Common myeloid progenitor, CD34-positive (primary cell): ENCODE measurements around the gene TEX29.

Experiments
- CTCF ChIA-PET: fragments of 350-600 bp; sonication (Branson Sonifier 250); formaldehyde crosslinking; loops from one replicate; lab custom pipeline; 2021; ENCODE audit warnings: antibody characterized with exemption; lab: Charles Lee
- POLR2A ChIA-PET: fragments of 350-600 bp; sonication (Branson Sonifier 250); formaldehyde crosslinking; loops from one replicate; lab custom pipeline; 2021; ENCODE audit warnings: antibody characterized with exemption; lab: Charles Lee
- DNase-seq, 3 donors: peaks; one replicate each; pipeline versions ENCODE4 v3.0.0 to v3.0.0-alpha.2; 2013
- H3K27ac ChIP-seq, 2 experiments: 1 replicate in 1 of 2; 2 replicates in 1 of 2; pipeline ENCODE4 v1.7.0; 2013; ENCODE audit warnings: inconsistent platforms in 2 of 2, low read length in 2 of 2, mild to moderate bottlenecking in 2 of 2, low read depth in 1 of 2, moderate library complexity in 1 of 2; ENCODE audit not compliant: severe bottlenecking in 2 of 2, insufficient read depth in 1 of 2, poor library complexity in 1 of 2
- H3K27me3 ChIP-seq, 5 experiments: replicated peaks in 2 of 5; 1 replicate in 3 of 5; 2 replicates in 2 of 5; pipeline versions ENCODE4 v1.6.1 to v1.7.0; 2013; ENCODE audit warnings: low read length in 4 of 5, mild to moderate bottlenecking in 2 of 5, moderate library complexity in 2 of 5, inconsistent platforms in 1 of 5; ENCODE audit not compliant: insufficient read depth in 5 of 5, control insufficient read depth in 4 of 5
- H3K36me3 ChIP-seq, 4 experiments: 1 replicate in 2 of 4; 2 replicates in 2 of 4; pipeline versions ENCODE4 v1.6.1 to v1.7.0; 2013; ENCODE audit warnings: low read length in 3 of 4, control low read depth in 1 of 4, mild to moderate bottlenecking in 1 of 4; ENCODE audit not compliant: control insufficient read depth in 4 of 4, insufficient read depth in 4 of 4
- H3K4me1 ChIP-seq, 4 experiments: 1 replicate in 3 of 4; 2 replicates in 1 of 4; pipeline versions ENCODE4 v1.6.1 to v1.7.1; 2013; ENCODE audit warnings: low read length in 3 of 4, mild to moderate bottlenecking in 3 of 4, control low read depth in 1 of 4, inconsistent platforms in 1 of 4, moderate library complexity in 1 of 4; ENCODE audit not compliant: control insufficient read depth in 4 of 4, insufficient read depth in 4 of 4; ENCODE audit errors: control extremely low read depth in 1 of 4
- H3K4me3 ChIP-seq, 7 experiments: 1 replicate in 4 of 7; 2 replicates in 3 of 7; pipeline versions ENCODE4 v1.5.1 to v1.7.0; 2013; ENCODE audit warnings: mild to moderate bottlenecking in 7 of 7, low read length in 6 of 7, moderate library complexity in 6 of 7, inconsistent platforms in 2 of 7, low read depth in 2 of 7, control low read depth in 1 of 7; ENCODE audit not compliant: insufficient read depth in 4 of 7, control insufficient read depth in 1 of 7; ENCODE audit errors: extremely low read depth in 1 of 7
- H3K9me3 ChIP-seq, 5 experiments: 1 replicate in 4 of 5; 2 replicates in 1 of 5; pipeline versions ENCODE4 v1.6.1 to v1.7.1; 2013; ENCODE audit warnings: low read length in 4 of 5, mild to moderate bottlenecking in 2 of 5, inconsistent platforms in 1 of 5, low read depth in 1 of 5, moderate library complexity in 1 of 5; ENCODE audit not compliant: control insufficient read depth in 4 of 5, insufficient read depth in 2 of 5; ENCODE audit errors: control extremely low read depth in 1 of 5
- WGBS: methylation state at CpG from one replicate; pipeline ENCODE4 v1.1.5; 2013; ENCODE audit not compliant: insufficient coverage; 5-methylcytosine and 5-hydroxymethylcytosine counted together

TEX29 gene

GRCh38 chr13:111385183-111385857, 64.9 kb downstream of the TEX29 start:
- DNase-seq, result peak in 1 of 3 donors; percentile 11
- Histone ChIP-seq H3K4me1 (peaks cover 0 to 18% (median 4%) of the 10 kb centered on the region in 4 experiments), H3K9me3 (peaks cover under 1 to 3% (median 2%) of the 10 kb centered on the region in 5 experiments), H3K27me3 (peaks cover 0 to 2% (median 0%) of the 10 kb centered on the region in 5 experiments), H3K36me3 (no peaks in the 10 kb centered on the region), H3K4me3 (no peak overlapping the region), H3K27ac (no peak overlapping the region)
- WGBS, result 19% methylated on average over 4 of the region's 6 CpGs
- ChIA-PET CTCF (no interaction called here), POLR2A (interaction anchor here (0.7 kb wide), 1 partner anchor 201 kb away, joined by 3 read pairs; no protein-coding TSS in a partner anchor)

- H3K4me3 ChIP-seq, result no peak overlapping the region
- H3K27me3 ChIP-seq, result peaks cover 0 to 2% (median 0%) of the 10 kb centered on the region in 5 experiments
- peaks cover 0 to 18% (median 4%) of the 10 kb centered on the region in 4 experiments for H3K4me1 ChIP-seq
- DNase-seq, result no peak
- no peaks in the 10 kb centered on the region for H3K36me3 ChIP-seq
- no peaks in the 10 kb centered on the region for H3K9me3 ChIP-seq
- CTCF ChIA-PET, result no interaction called here
- no peak overlapping the region for H3K27ac ChIP-seq
- 94% methylated on average over 17 of the region's 24 CpGs for WGBS
- POLR2A ChIA-PET, result no interaction called here
Observed at GRCh38 chr13:111387026-111387871, 66.8 kb downstream of the TEX29 start.

DNA sequence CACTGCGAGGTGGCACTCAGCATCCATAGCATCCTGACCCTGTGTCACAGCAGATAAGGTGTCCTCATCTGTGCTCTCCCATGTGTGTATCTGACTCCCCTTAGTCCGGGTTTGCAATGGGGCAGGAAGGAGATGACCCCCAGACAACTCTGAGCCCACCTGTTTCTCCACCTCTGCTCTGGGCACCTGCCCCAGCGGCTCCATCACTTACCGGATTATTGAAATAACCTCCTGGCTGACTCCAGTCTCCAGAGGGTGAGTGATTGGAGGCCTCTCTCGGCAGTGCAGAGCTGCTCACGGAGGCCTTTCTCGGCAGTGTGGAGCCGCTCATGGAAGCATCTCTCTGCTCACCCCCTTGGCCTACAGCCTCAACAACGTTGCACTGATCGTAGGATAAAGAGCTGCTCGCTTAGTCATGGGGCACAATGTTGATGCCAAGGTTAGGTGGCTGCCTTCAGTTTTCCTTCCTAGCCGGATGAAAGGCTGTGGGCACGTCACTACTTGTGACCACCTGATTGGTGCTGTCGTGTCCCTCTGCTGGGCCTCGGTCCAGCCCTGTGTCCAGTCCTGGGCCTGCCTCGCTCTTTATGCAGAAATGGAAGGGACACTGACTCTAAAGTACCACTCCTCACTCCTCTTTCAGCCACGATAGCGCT, 67.6 kb downstream of the TEX29 start:
- WGBS, result 61% methylated on average over 18 of the region's 18 CpGs

DNA sequence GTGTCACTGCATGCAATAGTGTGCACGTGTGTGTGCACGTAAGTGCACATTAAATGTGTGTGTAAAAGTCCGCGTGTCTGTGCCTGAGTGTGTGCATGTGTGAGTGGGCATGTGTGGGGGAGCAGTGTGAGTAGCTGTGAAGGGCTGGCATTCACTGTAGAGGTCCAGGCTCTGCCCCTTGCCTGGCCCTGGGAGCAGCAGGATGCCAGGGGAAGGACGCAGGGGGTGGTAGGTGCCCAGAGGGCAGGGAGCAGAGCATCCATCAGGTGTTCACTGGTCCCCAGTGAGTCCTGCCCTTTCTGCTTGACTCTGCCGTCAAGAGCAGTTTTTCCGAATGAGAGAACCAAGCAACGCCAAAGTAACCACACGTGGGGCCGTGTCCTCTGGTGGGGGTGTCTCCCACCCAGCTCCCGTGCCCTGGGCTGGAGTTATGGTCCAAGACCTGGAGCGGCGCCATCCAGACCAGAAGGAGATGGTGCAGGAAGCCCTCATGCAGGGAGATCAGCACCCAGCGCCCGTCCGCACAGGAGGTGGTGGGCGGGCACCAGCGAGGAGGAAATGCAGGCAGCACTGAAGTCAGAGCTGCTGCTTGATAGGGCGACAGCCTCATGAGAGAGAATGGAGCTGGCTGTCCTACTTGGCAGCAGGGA, 68.5 kb downstream of the TEX29 start:
- H3K4me1 ChIP-seq, result peaks cover 0 to 18% (median 4%) of the 10 kb centered on the region in 4 experiments

More for the DNA sequence above, 67.6 kb downstream of the TEX29 start:
- peak in 2 of 3 donors; percentile 17 to 31 for DNase-seq
- Histone ChIP-seq H3K36me3 (no peaks in the 10 kb centered on the region), H3K27me3 (peaks cover 0 to 2% (median 0%) of the 10 kb centered on the region in 5 experiments), H3K4me3 (no peak overlapping the region), H3K27ac (no peak overlapping the region), H3K4me1 (peaks cover 0 to 18% (median 4%) of the 10 kb centered on the region in 4 experiments), H3K9me3 (no peaks in the 10 kb centered on the region)
- CTCF ChIA-PET, result no interaction called here
- POLR2A ChIA-PET, result no interaction called here

DNA sequence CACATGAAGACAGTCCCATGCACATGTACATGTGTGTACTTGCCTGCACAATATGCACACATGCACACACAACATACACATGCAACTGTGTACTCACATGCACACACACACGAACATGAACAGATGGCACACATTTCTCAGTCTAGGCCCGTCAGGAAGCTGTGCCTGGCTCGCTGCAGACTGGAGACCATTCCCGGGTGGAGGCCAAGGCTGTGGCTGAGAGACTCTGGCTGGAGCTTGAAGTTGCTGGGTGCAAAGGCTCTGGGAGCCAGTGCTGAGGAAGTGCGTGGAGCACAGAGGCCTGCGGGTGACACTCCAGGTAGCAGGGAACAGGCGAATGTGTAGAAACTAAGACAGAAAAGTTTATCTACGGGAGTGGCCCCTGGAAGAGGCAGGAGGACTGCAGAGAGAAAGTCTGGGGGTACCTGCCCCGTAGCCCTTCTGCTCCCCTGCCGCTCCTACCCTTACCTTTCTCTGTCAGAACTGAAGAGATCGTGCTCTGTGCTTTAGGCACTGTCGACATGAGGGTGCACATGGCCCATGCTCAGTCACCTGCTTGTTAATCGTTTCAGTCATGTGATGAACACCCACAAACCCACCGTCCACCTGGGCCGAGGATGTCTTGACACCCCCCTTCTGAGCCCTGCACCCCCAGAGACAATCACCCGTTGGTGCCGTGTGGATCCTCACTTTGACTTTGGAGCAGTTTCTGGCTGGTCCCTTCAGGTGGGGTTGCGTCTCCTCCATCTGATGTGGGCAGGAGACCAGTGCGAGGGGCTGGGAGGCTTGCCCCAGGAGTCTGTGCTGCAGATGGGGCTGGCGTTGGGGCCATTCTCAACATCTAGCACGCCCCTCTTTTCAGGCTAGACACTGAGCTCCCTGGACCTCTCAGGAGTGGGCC, 69.4 kb downstream of the TEX29 start:
- Histone ChIP-seq H3K9me3 (no peaks in the 10 kb centered on the region), H3K27ac (no peak overlapping the region), H3K4me3 (no peak overlapping the region), H3K4me1 (peaks cover 0 to 12% (median 2%) of the 10 kb centered on the region in 4 experiments), H3K36me3 (no peaks in the 10 kb centered on the region), H3K27me3 (peaks cover 0 to 2% (median 0%) of the 10 kb centered on the region in 5 experiments)
- CTCF ChIA-PET, result no interaction called here
- 89% methylated on average over 19 of the region's 21 CpGs for WGBS
- POLR2A ChIA-PET, result no interaction called here
- no peak for DNase-seq

More for the DNA sequence above, 68.5 kb downstream of the TEX29 start:
- 91% methylated on average over 18 of the region's 19 CpGs for WGBS
- Histone ChIP-seq H3K36me3 (no peaks in the 10 kb centered on the region), H3K4me3 (no peak overlapping the region), H3K27me3 (peaks cover 0 to 2% (median 0%) of the 10 kb centered on the region in 5 experiments), H3K27ac (no peak overlapping the region), H3K9me3 (no peaks in the 10 kb centered on the region)
- POLR2A ChIA-PET, result no interaction called here
- CTCF ChIA-PET, result no interaction called here
- DNase-seq, result no peak
